Measurements from ENCODE around the gene PBX1. TPM values are rescaled to one million over a fixed set of nuclear protein-coding genes. Genes with fewer than 3 reads are reported as not detected.

The PBX1 gene
- total RNA-seq, 1 donor from 2014 or later, result 44.2 TPM

DNA sequence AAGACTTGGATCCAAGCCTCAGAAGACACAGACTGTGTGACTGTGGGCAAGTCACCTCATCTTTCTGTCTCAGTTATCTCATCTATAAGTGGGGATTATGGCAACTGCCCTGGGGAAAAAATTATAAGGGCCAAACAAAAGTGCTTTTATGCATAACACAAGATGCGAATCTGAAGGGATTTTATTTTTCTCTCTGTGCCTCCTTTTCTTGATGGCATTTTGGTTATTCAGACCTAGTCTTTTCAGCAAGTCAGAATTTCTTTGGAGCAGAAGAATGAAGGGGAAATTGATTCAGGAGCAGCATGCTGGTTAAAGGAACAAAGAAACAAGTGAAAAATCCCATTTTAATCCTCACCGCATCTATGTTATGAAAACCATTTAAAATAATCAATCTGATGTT lies 86.9 kb downstream of the PBX1 start:
- Mint-ChIP-seq H3K27me3 (ENCODE audit: unreplicated experiment) (peaks cover 4% of the 10 kb centered on the region), H3K36me3 (ENCODE audit: low read depth, unreplicated experiment) (no peaks in the 10 kb centered on the region), H3K9me3 (ENCODE audit: unreplicated experiment) (no peaks in the 10 kb centered on the region), H3K27ac (ENCODE audit: unreplicated experiment) (no peak overlapping the region), H3K4me3 (ENCODE audit: unreplicated experiment) (no peak overlapping the region), H3K4me1 (ENCODE audit: unreplicated experiment) (peaks cover 19% of the 10 kb centered on the region)
- DNase-seq (ENCODE audit: low spot score), result no peak
- TF ChIP-seq, protein P1, sequence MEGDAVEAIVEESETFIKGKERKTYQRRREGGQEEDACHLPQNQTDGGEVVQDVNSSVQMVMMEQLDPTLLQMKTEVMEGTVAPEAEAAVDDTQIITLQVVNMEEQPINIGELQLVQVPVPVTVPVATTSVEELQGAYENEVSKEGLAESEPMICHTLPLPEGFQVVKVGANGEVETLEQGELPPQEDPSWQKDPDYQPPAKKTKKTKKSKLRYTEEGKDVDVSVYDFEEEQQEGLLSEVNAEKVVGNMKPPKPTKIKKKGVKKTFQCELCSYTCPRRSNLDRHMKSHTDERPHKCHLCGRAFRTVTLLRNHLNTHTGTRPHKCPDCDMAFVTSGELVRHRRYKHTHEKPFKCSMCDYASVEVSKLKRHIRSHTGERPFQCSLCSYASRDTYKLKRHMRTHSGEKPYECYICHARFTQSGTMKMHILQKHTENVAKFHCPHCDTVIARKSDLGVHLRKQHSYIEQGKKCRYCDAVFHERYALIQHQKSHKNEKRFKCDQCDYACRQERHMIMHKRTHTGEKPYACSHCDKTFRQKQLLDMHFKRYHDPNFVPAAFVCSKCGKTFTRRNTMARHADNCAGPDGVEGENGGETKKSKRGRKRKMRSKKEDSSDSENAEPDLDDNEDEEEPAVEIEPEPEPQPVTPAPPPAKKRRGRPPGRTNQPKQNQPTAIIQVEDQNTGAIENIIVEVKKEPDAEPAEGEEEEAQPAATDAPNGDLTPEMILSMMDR (IDR thresholded peaks at IDR 0.05; ENCODE audit: unreplicated experiment), result no peak

GRCh38 chr1:164647211-164647610 lies 88.2 kb downstream of the PBX1 start:
- H3K27ac Mint-ChIP-seq (ENCODE audit: unreplicated experiment), result no peak overlapping the region
- peaks cover 23% of the 10 kb centered on the region for H3K4me1 Mint-ChIP-seq (ENCODE audit: unreplicated experiment)
- DNase-seq (ENCODE audit: low spot score), result no peak
- no peak overlapping the region for H3K4me3 Mint-ChIP-seq (ENCODE audit: unreplicated experiment)
- H3K9me3 Mint-ChIP-seq (ENCODE audit: unreplicated experiment), result no peaks in the 10 kb centered on the region
- peaks cover 2% of the 10 kb centered on the region for H3K27me3 Mint-ChIP-seq (ENCODE audit: unreplicated experiment)
- H3K36me3 Mint-ChIP-seq (ENCODE audit: low read depth, unreplicated experiment), result no peaks in the 10 kb centered on the region
- TF ChIP-seq, protein P1 (IDR thresholded peaks at IDR 0.05; ENCODE audit: unreplicated experiment), result no peak

DNA sequence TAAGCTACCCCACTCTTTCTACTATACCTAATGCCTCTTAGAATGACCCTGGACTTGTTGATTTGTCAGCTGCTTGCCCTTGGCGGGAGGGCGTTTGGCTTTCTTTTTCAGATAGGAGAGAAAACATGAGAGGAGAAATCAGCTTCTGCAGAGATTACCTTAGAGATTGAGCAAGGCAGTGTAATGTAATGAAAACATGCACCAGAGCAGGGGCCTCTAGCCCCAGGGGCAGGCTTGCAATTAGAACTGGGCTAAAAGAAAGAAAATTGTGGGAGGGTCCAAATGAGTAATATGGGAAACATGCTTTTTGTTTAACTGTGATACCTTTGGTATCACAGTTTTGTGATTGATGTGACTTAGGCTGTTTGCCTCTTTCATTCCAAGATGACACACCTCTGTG lies 89.7 kb downstream of the PBX1 start:
- Mint-ChIP-seq H3K9me3 (ENCODE audit: unreplicated experiment) (no peaks in the 10 kb centered on the region), H3K27ac (ENCODE audit: unreplicated experiment) (no peak overlapping the region), H3K4me3 (ENCODE audit: unreplicated experiment) (no peak overlapping the region), H3K27me3 (ENCODE audit: unreplicated experiment) (peaks cover 4% of the 10 kb centered on the region), H3K4me1 (ENCODE audit: unreplicated experiment) (peaks cover 23% of the 10 kb centered on the region), H3K36me3 (ENCODE audit: low read depth, unreplicated experiment) (no peaks in the 10 kb centered on the region)
- TF ChIP-seq, protein P1 (IDR thresholded peaks at IDR 0.05; ENCODE audit: unreplicated experiment), result no peak
- DNase-seq (ENCODE audit: low spot score), result no peak

DNA sequence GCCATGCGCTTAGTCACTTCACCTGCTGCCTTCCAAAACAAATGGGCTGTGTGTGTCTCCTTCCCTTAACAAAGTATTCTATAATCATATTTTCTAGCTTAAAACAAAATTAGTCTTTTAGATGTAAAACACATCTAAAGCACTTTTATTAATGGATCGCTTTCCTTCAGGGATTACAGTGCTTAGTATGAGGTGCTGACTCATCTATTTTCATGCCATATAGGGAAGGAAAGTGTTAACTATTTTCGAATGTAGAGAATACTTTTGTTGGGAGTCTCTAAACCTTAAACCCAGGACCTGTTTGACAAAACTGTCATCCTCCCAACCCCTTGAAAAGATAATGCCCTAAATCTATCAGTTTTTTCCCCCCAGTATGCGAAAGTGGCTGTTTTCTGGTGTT lies 90.2 kb downstream of the PBX1 start:
- TF ChIP-seq, protein P1 (IDR thresholded peaks at IDR 0.05; ENCODE audit: unreplicated experiment), result no peak
- H3K9me3 Mint-ChIP-seq (ENCODE audit: unreplicated experiment), result no peaks in the 10 kb centered on the region
- no peaks in the 10 kb centered on the region for H3K36me3 Mint-ChIP-seq (ENCODE audit: low read depth, unreplicated experiment)
- peaks cover 4% of the 10 kb centered on the region for H3K27me3 Mint-ChIP-seq (ENCODE audit: unreplicated experiment)
- peaks cover 23% of the 10 kb centered on the region for H3K4me1 Mint-ChIP-seq (ENCODE audit: unreplicated experiment)
- no peak overlapping the region for H3K4me3 Mint-ChIP-seq (ENCODE audit: unreplicated experiment)
- H3K27ac Mint-ChIP-seq (ENCODE audit: unreplicated experiment), result no peak overlapping the region
- DNase-seq (ENCODE audit: low spot score), result no peak

- TF ChIP-seq, protein P1 (IDR thresholded peaks at IDR 0.05; ENCODE audit: unreplicated experiment), result no peak
- no peak for DNase-seq (ENCODE audit: low spot score)
- Mint-ChIP-seq H3K9me3 (ENCODE audit: unreplicated experiment) (no peaks in the 10 kb centered on the region), H3K27ac (ENCODE audit: unreplicated experiment) (no peak overlapping the region), H3K4me3 (ENCODE audit: unreplicated experiment) (no peak overlapping the region), H3K4me1 (ENCODE audit: unreplicated experiment) (peaks cover 23% of the 10 kb centered on the region), H3K27me3 (ENCODE audit: unreplicated experiment) (peaks cover 4% of the 10 kb centered on the region), H3K36me3 (ENCODE audit: low read depth, unreplicated experiment) (no peaks in the 10 kb centered on the region)
Measured at GRCh38 chr1:164650531-164650930, 91.5 kb downstream of the PBX1 start.
